ENCODE results near the gene PRKAG2.
A peak's percentile ranks its signal among the peaks of the same experiment; 100 is the strongest.

The PRKAG2 gene

DNA sequence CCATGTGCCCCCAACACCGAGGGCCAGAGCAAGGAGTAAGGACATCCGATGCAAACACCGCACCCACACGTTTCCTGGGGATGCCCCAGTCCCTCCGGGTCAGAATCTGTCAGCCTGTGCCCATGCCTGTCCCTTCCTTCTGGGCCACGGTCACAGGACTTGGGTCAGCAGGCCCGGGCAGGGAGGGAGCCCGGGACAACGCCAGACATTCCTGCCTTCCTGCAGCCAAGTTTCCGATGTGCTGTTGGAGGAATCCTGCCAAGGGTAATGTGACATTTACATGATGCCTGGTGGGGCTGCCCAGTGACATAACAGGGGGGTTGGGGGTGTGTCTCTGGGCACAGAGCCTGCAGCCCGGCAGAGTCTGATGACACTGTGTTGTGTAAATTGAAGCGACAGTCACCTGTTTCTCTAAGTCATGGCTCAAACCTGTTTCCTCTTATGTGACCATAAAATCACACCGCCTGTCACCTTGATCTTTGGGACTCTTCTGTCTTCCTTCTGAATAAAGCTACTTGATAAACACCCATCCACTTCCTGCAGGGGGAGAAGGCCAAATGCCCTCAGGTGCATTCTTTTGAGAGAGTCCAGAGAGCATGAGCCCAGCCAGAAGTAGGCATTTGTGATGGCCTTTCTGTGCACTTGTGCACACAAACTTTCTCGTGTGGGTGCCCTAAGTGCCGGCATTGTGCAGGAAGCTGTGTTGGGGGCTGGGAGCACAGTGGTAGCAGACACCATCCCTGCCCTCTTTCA lies 181.9 kb downstream of the PRKAG2 start:
- no peak for DNase-seq (ENCODE audit: low spot score)

DNA sequence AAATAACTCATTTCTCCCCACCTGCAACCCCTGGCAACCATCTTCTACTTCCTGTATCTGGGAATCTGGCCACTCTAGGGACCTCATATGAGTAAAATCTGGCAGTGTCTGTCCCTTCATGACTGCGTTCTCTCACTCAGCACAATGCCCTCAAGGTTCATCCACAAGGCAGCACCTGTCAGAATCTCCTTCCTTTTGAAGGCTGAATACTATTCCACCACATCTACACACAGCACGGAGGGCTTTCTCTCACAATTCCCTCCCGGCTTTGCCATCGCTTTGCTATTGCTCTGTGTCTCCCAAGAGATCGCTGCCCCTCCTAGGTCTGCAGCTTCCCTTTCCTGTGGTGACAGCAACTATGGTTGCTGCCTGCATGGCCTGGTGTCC lies 182.5 kb downstream of the PRKAG2 start:
- DNase-seq (ENCODE audit: low spot score), result no peak

DNA sequence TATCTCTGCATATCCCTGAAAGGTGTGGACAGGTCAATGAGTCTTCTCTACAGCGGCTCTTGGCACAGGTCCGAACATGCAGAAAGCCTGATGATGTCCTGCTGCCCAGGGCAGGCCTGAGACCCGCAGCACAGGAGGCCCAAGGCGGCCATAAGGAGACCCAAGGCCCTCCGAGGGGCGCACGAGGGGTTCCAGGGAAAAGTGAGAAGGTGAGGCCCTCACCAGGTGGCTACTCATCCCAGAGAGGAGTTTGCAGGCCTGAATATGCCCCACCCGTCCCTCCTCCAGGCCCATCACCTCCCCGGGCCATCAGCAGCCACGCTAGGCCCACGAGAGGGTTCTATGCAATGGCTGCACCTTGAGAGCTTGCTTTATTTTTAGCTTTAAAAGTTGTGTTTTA lies 183.8 kb downstream of the PRKAG2 start:
- DNase-seq (ENCODE audit: low spot score), result no peak

DNA sequence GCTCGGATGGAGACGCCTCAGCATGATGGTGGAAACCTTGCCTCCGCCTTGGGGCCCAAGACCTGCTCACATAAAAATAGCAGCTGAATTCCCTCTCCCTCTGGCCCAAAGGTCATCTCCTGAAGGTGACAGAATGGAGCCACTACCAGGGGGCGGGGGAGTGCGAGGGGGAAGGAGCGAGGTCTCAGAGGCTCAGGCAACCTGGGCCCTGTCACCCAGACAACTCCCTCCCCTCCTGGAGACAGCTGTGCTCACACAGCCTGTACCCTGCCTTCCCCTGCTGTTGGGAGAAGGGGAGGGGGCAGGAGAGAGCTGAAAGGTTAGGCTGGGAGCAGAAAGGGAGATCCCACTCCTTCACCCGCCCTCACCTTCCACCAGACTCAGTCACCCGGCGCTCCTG lies 184.2 kb downstream of the PRKAG2 start:
- no peak for DNase-seq (ENCODE audit: low spot score)

DNA sequence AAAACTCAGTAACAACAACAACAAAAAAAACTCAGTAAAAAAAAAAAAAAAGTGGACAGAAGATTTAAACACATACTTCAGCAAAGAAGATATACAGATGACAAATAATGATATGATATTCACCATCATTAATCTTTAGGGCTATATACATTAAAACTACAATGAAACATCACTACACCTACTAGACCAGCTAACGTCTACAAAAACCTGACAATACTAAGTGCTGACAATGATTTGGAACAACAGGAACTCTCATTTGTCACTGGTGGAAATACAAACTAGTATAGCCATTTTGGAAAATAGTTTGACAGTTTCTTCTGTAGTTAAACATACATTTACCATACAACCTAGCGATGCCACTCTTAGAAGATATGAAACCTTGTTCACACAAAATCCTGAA lies 185.5 kb downstream of the PRKAG2 start:
- DNase-seq (ENCODE audit: low spot score), result no peak

DNA sequence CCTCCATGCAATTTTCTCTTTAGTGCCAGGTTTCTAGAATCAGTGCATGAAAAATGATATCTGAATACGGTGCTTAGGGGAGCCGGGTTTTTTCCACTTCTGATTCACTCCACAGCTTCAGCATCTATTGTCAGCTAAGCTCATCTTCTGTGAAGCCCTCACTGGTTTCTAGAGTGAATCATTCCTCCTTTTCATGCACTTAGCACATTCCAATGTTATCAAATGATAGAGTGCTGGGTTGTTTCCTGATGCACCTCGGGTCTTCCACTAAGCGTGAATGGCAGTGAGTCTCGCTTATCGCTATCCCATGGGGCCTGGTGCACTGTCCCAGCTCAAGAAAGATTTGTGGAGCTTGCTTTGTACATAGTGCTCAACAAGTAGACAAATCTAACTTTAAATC lies 186.3 kb downstream of the PRKAG2 start:
- no peak for DNase-seq (ENCODE audit: low spot score)

DNA sequence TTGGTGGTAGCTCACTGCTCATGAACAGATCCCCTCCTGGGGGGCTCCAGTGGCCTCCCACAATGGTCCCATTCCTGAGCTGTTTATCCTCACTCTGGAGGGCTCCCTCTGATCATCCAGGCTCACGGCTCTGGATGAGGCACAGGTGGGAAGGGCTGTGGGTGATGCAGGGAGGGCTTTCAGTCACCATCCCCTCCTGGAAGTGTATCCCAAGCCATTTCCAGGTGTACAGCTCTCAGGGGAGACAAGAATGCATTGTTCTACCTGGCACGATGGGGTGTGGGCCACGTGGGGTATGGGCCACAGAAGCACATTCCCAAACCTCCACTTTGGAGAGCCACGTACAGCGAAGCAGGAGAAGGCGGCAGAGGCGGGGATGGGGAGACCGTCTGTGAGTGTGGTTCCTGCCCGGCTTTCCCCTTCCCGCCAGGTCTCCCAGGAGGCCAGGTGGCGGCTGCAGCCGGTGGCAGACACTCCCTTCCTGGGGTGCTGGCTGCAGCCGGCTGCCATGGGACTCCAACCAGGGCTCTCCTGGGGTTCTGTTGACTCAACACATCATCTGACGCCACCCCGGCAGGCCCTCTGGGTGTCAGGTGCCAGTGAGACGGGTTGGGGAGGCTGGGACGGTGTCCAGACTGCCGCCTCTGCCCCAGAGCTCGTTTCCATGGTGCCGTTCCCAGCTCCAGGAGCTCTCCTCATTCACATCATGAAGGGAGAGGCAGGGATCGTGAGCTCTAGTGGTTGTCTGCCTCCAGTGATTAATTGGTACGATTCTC lies 187.5 kb downstream of the PRKAG2 start:
- DNase-seq (ENCODE audit: low spot score), result peak; percentile 43

DNA sequence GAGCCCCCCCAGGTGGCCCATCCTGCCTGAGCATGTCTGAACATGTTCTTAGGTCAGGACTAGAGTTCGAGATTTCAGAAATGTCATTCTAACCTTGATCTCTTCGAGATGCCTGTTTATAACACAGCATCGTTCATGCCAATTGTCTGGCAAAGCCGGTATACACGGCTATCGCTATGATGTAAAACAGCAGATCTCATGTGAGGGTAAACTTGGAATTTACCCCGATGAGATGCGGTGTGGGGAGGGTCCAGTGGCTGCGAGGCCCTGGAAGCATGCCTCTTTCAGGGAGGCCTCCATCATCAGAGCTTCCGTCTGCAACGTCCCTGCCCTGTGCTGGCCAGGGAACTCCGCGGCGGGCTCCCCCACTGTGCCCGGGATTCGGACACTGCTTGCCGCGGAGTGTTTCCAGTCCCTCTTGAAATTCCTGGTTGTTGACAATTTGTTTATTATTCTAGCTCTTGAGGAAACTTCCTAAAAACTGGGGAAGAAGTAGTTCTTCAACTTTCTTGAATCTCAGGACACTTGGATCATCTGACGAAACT lies 188.6 kb downstream of the PRKAG2 start:
- DNase-seq (ENCODE audit: low spot score), result no peak

DNA sequence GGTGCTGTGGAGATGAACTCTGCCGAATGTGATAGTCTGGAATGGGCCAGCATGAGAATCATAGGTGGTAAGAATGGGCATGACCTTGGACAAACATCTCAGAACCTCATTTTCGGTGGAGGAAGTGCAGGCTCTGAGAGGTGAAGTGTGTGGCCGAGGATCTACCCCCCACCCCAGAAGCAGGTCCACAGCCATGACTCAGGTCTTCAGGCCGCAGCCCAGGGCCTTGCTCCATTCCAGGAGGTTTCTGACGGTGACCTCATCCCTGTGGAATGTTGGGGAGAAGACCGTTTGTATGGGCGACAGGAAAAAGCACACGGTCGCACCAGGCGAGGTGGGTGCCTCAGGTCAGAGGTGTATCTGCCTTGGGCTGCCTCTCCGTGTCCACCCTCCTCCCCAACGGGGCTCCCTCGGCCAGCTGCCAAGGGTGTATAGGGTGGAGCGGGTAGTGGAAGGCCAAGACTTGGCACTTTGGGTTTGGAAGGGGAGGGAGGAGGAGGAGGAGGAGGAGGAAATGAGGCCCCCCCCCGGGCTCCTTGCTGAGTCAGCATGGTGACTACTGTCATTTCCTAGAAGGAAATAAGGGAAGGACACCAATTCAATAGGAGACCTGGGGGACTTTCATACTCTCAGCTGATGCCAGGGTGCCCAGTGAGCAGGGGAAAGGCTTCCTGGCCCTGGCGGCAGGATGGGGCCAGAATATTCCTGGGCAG lies 189.2 kb downstream of the PRKAG2 start:
- no peak for DNase-seq (ENCODE audit: low spot score)

DNA sequence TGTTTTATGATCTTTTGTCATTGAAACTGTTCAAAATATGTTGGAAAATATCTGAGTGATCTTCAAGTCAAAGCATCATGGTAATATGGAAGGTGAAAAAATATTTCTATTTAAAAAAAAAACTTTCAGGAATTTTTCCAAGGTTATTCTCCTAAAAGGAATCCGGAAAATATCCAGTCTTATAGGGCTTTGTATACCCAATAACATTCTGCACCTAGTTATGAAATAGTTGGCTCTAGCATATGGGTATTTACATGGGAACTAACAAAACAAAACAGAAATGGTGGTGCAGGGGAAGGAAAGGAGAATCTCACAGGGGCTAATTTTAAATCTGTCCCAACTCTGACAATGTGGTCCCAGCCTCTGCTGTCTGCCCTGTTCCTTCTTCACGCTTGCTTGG lies 190.1 kb downstream of the PRKAG2 start:
- DNase-seq (ENCODE audit: low spot score), result no peak

DNA sequence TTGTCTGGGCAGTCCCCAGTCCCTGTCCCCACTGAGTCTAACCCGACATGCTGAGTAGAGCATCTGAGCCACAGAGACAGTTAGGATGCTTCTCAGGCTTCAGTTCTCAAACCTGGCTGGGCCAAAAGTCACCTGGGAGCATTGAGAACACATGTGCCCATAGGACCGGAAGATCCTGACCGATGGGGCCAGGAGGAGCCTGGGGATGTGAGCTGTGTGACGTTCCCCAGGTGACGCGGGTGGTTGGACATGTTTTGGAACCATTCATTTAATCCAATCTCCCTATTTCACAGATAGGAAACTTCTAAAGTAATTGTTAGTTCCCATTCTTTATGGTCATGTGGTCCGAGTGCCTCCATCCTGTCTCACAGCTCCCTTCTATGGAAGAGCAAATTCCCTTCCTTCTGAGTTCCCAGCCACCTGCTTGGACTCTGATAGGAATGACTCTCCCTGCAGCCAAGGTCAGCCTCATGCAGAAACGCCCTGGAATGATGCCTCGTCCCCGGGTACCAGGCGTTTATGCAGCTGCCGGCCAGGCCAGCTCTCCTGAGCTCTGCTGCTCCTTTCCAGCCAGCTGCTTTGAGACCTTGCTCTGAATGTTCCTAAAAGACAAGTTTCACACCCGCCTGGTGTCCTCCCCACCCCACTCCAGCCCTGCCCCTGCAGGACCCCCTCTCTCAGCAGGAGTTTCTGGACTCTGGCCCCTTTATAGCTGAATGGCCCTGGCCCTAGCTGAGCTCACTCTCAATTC lies 190.7 kb downstream of the PRKAG2 start:
- DNase-seq (ENCODE audit: low spot score), result no peak

DNA sequence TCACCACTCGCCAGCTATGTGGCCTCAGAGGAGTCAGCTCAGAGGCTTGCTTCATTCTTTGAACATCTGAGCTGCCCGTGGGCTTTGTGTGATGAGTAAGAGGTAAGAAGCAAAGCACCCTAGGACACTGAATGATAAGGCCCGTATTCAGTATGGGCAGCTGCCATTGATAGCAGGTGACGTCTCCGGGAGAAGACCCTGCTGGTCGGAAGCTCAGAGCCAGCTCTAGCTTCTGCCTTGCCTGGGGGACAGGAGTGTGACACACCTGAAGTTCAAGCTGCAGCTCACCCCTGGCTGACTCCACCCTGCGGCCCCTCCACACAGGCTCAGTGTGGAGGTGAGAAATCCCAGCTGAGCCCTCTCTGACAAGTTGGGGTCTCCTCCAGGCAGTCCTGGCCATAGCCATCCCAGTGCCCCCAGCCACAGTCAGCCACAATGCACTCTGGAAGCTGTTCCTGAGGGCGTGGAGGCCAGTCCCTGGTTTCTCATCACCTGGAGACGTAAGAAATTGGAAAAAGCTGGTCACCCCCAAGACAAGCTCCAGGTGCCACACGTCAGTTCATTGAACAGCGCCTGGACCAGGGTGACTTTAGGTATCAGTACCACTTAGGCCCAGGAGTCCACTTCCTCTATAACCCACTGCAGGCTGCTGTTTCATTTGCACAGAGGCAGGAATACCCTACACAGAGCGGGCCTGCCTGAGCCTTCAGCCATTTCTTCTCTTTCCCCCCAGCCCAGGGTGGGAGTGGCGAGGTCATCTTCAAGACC lies 192.3 kb downstream of the PRKAG2 start:
- DNase-seq (ENCODE audit: low spot score), result no peak

DNA sequence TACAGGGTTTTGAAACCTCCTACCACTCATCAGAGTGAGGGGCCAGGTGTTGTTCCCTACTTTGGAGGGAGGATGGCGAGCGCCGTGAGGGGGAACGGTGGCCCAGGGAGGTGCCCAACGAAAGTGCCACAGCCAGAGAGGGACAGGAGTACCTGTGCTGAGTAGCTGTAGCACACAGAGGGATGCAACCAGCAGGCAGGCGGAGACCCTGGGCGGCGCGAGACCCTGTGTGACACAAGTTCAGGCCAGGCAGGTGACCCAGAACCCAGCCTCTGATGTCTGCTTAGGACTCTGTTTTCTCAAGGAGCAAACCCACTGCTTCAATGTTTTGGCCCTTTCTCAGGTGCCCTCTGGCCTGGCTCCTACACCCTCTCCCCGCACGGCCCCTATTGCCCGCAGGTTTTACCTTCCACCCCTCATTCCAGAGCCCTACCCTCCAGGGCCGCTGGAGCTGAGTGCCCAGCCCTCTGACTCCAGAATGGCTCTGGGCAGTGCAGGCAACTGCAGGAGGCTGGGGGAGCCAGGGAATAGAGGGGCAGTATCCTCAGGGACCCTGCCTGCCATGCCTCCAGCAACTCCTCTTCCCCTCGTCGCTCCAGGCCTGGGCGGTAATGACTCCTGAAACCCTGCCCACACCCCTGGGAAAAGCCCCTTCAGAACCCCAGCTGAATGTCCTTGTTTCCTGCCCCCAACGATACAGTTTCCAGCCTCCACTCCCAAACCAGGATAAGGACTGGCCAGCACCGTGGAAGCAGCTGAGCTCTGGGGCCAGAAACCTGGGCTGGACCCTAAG lies 193.1 kb downstream of the PRKAG2 start:
- DNase-seq (ENCODE audit: low spot score), result no peak

DNA sequence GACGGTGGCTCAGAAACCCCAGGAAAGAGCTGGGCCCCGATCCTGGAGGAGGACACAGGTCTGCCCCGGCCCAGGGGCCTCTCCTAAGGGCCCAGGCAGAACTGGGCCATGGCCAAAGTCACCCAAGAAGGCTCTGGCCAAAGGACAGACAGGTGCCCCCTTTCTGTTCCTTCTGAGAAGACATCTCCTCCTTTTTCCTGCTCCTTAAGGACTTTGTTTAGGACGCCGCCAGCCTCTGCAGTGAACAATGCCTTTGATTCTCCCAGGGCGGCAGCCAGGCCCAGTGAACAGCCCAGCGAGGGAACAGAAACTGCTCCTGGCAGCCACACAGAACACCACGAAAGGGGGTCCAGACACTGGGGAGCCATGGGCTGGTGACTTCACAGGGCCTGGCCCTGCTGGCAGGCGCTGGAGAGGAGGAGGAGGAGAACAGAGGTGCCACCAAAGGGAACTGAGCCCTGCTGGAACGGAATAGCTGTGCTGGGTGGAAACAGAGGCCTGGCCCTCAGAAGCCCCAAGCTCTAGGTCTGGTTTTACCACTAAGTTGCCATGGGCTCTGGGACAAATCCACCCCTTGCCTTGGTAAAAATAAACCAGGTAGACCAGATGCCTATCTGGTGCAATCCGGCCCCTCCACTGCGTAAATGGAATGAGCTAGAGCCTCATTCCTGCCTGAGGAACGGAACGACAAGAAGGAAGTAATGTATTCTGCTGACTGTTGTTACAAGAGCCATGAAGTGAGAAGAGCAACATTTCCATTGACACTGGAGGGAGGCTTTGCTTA lies 193.9 kb downstream of the PRKAG2 start:
- peak; percentile 63 for DNase-seq (ENCODE audit: low spot score)

DNA sequence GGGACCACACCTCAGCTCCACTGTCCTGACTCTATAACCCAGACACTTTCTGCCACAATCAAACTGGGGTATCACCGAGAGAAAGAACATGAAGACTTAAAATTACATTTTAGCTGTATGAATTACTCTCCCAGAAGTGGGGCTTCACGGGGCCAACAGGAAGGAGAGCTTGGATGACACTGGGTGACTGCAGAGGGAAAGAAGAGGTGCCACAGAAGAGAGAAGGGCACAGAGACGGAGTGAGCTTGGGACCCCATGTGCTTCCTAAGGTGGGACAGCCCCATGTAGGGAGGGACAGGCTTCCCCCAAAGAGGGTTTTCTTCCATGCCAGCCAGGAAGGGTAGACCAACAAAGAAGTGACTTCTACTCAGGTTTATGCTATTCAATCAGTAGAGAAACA lies 195.2 kb downstream of the PRKAG2 start:
- no peak for DNase-seq (ENCODE audit: low spot score)

DNA sequence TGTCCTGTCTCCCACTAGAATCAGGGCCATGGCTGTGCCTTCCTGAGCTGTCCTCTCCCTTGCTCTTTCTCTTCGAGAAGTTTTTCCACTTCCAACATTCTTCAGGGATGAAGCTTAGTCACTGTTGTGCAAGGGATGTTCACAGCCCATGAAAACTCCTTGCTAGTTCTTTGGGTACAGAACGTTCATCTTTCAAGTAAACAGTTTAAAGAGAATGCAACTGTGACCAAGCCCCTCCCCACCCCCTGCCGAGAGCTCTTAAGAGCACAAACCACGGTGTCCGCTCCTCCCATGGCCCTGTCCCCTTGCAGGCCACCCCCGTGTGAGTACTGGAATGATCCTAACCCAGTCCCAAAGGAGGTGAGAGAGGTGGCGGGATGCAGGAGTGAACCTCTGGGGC lies 196.1 kb downstream of the PRKAG2 start:
- no peak for DNase-seq (ENCODE audit: low spot score)

DNA sequence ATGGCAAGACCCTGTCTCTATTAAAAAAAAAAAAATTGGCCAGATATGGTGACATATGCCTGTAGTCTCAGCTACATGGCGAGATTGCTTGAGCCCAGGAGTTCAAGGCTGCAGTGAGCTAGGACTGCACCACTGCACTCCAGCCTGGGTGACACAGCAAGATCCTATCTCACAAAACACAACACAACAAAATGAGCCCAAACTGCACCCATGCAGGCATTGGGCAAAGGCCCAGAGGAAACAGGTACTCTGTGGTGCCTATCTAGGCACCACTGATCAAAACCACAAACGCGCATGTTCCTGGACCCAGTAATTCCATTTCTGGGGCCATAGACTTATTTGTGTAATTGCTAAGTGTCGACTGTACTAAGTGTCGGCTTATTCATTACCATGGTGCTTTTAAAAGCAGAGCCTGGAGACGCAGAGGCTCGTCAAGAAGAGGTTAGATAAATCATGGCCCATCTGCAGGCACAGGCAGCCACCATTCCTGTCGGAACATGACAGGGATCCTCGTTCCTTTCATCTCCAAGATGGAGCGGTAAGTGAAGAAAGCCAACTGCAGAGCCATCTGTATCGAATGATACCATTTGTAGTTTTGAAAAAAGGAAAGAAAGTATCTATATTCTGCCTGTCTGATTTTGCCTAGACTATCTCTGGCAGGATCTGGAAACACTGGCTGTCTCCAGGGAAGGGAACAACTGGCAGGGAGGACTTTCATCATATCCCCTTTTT lies 196.9 kb downstream of the PRKAG2 start:
- DNase-seq (ENCODE audit: low spot score), result no peak

DNA sequence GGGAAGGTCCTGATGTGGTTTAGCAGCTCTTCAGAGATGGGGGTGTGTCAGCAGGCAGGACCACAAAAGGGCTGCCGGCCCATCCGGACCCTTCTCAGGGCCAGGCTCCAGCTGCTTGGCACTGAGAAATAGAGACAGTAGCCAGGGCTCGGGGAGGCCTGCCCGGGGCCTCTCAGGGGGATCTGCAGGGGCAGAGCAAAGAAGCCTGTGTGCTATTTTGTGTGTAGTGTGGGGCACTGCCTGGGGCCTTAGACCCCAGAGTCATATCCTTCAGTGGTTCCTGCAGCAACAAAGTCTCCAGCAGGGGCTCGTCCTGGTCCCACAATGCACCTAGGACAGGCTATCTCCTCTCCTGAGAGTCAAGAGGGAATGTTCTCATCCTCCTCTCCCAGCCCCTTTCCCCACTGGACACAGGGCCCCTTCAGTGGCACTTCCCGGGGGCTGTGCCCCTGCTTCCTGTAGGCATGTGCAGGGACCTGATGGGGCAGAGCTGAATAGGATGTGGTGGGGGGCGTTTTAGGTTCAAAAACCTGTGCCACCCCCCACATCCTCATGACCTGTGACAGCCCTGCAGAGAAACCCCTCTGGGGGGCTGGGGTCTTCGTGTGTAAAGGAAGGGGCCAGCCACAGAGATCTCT lies 197.7 kb downstream of the PRKAG2 start:
- no peak for DNase-seq (ENCODE audit: low spot score)
